LoVo (cell line): ENCODE data around the gene UQCC5.

Experiments
- DNase-seq: peaks from one replicate; pipeline ENCODE4 v3.0.0-alpha.2; 2016; ENCODE audit warnings: low spot score

UQCC5 gene

DNA sequence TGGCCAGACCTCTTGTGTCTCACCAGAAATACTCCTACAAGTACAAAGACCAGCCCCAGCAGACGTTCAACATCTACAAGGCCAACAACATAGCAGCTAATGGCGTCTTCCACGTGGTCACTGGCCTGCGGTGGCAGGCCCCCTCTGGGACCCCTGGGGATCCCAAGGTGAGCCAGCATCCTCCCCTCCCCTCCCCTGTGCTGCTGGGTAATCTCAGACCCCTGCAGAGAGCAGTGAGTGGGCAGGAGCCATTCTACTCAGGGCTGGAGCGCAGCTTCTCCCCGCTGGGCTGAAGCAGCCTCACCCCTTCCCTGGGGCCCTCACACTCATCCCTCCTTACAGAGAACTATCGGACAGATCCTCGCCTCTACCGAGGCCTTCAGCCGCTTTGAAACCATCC lies 31.4 kb upstream of the UQCC5 start:
- no peak for DNase-seq

GRCh38 chr3:52506266-52506966 lies 30.0 kb upstream of the UQCC5 start:
- no peak for DNase-seq

- DNase-seq = peak; percentile 44
Observed at GRCh38 chr3:52507359-52507758, 29.0 kb upstream of the UQCC5 start.

GRCh38 chr3:52509753-52510328 lies 26.6 kb upstream of the UQCC5 start:
- no peak for DNase-seq

DNA sequence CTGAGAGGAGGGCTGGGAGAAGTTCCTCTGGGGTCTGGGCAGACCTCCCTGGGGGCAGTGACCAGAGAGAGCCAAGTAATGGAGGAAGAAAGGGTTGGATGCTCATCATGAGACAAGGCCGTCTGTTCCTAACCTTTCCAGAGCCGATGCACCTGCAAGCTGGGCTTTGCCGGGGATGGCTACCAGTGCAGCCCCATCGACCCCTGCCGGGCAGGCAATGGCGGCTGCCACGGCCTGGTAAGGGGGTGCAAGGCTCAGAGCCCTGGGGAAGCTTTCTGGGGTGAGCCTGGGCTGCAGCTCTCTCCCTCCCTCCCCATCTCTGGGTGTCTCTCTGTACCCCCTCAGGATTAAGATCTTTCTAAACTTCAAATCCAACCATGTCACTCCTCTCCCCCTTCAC lies 24.9 kb upstream of the UQCC5 start:
- no peak for DNase-seq

- DNase-seq = no peak
Observed at GRCh38 chr3:52512105-52512504, 24.3 kb upstream of the UQCC5 start.

DNA sequence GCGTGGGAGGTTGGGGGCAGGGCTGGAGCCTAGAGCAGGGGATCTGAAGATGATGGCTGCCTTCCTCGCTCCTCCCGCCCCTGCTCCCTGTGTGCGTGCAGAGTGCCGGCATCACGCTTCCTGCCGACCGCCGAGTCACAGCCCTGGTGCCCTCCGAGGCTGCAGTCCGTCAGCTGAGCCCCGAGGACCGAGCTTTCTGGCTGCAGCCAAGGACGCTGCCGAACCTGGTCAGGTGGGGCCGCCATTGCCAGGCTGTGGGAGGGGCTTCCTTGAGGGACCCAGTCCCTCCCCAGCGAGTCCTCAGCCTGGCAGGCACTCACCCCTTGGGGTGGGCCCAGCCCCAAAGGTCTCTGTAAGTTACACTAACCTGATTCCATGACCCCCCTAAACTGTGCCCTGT lies 23.7 kb upstream of the UQCC5 start:
- DNase-seq = no peak

DNA sequence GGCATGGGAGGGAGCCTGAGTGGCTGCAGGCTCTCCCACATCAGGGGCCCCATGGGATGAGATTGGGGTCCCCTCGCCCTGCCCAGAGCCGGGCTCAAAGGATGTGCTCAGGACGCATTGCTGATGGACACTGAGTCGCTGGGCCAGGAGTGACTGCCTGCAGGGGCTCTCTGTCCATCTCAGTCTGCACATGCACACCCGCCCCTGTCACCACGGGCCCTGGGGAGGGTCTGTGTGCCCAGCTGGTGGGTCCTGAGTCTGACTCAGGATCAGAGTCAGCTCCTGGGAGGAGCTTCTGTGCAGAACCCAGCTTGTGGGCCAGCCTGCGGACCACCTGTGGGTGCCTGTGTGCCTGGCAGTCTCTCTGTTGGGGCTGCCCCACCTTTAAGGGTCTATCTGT lies 23.1 kb upstream of the UQCC5 start:
- DNase-seq = no peak

DNA sequence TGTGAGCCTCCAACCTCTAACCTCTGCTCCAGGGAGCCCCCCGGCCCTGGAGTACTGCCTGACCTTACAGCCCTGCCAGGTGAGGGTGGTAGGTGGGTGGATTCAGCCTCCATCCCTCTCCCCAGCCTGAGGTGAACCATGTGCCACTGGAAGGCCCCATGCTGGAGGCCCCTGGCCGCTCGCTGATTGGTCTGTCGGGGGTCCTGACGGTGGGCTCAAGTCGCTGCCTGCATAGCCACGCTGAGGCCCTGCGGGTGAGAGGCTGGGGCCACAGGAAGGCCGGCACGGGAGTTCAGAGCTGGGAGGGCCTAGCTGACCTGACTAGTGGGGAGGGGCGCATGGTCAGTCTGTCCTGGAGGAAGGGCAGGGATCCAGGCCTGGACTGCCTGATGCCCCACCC lies 21.8 kb upstream of the UQCC5 start:
- no peak for DNase-seq

DNA sequence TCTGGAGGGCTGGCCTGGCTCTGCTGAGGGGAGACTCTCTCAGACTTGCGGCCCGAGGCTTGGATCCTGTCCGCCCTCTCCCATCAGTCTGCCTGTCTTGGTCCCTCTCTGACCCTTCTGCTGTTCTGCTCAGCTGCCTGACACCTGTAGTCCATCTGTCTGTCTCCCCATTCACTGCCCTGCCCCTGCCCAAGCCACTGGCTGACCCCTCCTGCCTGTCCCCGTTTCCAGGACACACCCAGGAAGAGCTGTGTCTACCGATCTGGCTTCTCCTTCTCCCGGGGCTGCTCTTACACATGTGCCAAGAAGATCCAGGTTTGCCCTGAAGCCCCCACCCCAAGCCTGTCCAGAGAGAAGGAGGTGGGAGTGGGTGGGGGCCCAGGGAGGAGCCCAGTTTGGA lies 21.2 kb upstream of the UQCC5 start:
- DNase-seq = no peak

DNA sequence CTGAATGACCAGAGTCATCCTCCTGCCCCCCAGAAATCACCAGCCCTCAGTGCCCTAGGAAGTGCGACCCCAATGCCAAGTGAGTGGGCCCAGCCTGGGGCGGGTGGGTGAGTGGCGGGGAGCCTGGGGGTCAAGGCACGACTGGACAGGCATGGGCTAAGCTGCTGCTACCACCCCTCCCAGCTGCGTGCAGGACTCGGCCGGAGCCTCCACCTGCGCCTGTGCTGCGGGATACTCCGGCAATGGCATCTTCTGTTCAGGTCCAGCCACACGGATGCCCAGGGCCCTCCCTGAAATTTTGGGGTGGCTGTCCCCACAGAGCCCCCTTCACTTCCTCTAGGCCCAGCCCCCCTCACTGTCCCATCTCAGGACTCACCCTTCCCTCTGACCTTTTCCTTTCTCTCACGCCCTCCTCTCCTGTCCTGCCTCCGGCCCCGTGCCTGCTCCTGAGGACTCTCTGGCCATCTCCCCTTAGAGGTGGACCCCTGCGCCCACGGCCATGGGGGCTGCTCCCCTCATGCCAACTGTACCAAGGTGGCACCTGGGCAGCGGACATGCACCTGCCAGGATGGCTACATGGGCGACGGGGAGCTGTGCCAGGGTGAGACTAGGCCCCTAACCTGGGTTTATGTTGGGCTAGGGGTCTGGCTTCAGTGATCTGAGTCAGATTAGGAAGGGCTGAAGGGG lies 19.8 kb upstream of the UQCC5 start:
- no peak for DNase-seq

- no peak for DNase-seq
Observed at GRCh38 chr3:52517796-52518722, 18.3 kb upstream of the UQCC5 start.

GRCh38 chr3:52518723-52519444 lies 17.5 kb upstream of the UQCC5 start:
- DNase-seq = no peak

GRCh38 chr3:52519445-52520140 lies 16.8 kb upstream of the UQCC5 start:
- DNase-seq = no peak

DNA sequence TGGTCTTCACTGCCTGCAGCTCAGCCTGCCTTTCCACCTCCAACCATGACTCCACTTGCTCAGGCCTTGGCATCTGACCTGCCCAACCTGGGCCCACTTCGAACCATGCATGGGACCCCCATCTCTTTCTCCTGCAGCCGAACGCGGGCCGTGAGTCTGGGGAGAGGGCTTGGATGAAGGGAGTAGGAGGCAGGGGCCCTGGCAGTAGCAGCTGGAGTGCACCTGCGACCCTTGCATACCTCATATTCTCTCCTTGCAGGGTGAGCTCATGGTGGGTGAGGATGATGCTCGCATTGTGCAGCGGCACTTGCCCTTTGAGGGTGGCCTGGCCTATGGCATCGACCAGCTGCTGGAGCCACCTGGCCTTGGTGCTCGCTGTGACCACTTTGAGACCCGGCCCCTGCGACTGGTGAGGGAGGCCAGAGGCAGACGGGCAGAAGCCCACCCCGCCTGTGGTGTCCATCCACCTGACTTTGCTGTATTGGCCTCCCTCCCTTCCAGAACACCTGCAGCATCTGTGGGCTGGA lies 16.2 kb upstream of the UQCC5 start:
- DNase-seq = no peak

GRCh38 chr3:52520716-52521487 lies 15.5 kb upstream of the UQCC5 start:
- DNase-seq = no peak

DNA sequence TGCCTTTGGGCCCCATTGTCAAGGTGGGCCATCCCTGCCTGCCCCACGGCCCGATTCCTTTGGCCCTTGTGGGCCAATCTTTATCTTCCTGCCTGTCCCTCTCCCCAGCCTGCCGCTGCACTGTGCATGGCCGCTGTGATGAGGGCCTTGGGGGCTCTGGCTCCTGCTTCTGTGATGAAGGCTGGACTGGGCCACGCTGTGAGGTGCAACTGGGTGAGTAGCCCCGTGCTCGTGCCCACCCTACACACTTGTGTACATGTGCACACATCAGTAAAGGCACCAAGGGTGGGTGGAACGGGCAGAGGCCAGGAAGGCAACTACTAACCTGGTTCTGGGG lies 14.9 kb upstream of the UQCC5 start:
- no peak for DNase-seq

- DNase-seq = no peak
Observed at GRCh38 chr3:52521881-52522650, 14.3 kb upstream of the UQCC5 start.

GRCh38 chr3:52522651-52523251 lies 13.7 kb upstream of the UQCC5 start:
- no peak for DNase-seq
